GM18508 (cell line): ENCODE results near the gene TMPRSS6.

Source experiments
- ATAC-seq: cut with Tn5 transposase; IDR thresholded peaks from one replicate; pipeline ENCODE4 v1.9.1; 2021; ENCODE audit warnings: moderate number of reproducible peaks; ENCODE audit not compliant: insufficient read depth, unreplicated experiment

The TMPRSS6 gene

GRCh38 chr22:37119872-37120271, 10.4 kb upstream of the TMPRSS6 start:
- no peak for ATAC-seq

GRCh38 chr22:37118083-37118482, 8.6 kb upstream of the TMPRSS6 start:
- no peak for ATAC-seq

- ATAC-seq = no peak
These were observed 7.6 kb upstream of the TMPRSS6 start for GRCh38 chr22:37117092-37117491.

GRCh38 chr22:37115032-37115431, 5.5 kb upstream of the TMPRSS6 start:
- ATAC-seq = no peak

GRCh38 chr22:37113757-37114156, 4.2 kb upstream of the TMPRSS6 start:
- ATAC-seq = no peak

- no peak for ATAC-seq
These were observed 2.7 kb upstream of the TMPRSS6 start for GRCh38 chr22:37112084-37112728.

- ATAC-seq = no peak
These were observed 1.7 kb upstream of the TMPRSS6 start for GRCh38 chr22:37111156-37111717.

GRCh38 chr22:37107816-37108621, 1.5 kb downstream of the TMPRSS6 start:
- ATAC-seq = no peak

GRCh38 chr22:37105990-37106389, 3.5 kb downstream of the TMPRSS6 start:
- no peak for ATAC-seq

- no peak for ATAC-seq
These were observed 4.4 kb downstream of the TMPRSS6 start for GRCh38 chr22:37105154-37105553.

- no peak for ATAC-seq
These were observed 5.7 kb downstream of the TMPRSS6 start for GRCh38 chr22:37103656-37104452.

GRCh38 chr22:37103151-37103550, 6.4 kb downstream of the TMPRSS6 start:
- ATAC-seq = no peak

GRCh38 chr22:37101311-37102066, 8.0 kb downstream of the TMPRSS6 start:
- no peak for ATAC-seq

- no peak for ATAC-seq
These were observed 8.9 kb downstream of the TMPRSS6 start for GRCh38 chr22:37100589-37101127.

- no peak for ATAC-seq
These were observed 10.4 kb downstream of the TMPRSS6 start for GRCh38 chr22:37098976-37099591.

GRCh38 chr22:37097346-37097745, 12.2 kb downstream of the TMPRSS6 start:
- ATAC-seq = no peak

GRCh38 chr22:37095113-37095512, 14.4 kb downstream of the TMPRSS6 start:
- no peak for ATAC-seq

- no peak for ATAC-seq
These were observed 15.3 kb downstream of the TMPRSS6 start for GRCh38 chr22:37094239-37094638.

- no peak for ATAC-seq
These were observed 16.5 kb downstream of the TMPRSS6 start for GRCh38 chr22:37092997-37093396.
